ENCODE data around the gene SIRT5.
A peak's percentile ranks its signal among the peaks of the same experiment; 100 is the strongest.

SIRT5 gene

GRCh38 chr6:13591205-13591921 is 17.0 kb downstream of the SIRT5 start:
- no peak for DNase-seq

DNA sequence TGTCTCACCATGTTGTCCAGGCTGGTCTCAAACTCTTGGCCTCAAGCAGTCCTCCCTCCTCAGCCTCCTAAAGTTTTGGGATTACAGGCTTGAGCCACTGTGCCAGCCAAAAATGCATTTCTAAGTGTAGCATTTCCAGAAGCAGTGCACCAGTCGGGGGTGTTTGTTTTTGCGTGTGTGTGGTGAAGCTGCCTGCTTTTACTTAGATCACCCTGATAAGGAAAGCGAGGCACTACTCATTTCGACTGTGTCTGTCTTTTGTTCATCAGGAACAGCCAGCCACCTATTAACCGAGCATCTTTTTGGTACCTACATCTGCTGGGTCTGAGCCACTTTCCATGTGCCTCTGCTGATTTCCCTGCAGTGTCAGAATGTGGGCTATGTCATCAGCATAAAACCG is 18.7 kb downstream of the SIRT5 start:
- no peak for DNase-seq

GRCh38 chr6:13593720-13594119 is 19.3 kb downstream of the SIRT5 start:
- DNase-seq = no peak

- no peak for DNase-seq
These were observed 22.7 kb downstream of the SIRT5 start for GRCh38 chr6:13597073-13597472.

- no peak for DNase-seq
These were observed 25.6 kb downstream of the SIRT5 start for GRCh38 chr6:13600036-13600435.

DNA sequence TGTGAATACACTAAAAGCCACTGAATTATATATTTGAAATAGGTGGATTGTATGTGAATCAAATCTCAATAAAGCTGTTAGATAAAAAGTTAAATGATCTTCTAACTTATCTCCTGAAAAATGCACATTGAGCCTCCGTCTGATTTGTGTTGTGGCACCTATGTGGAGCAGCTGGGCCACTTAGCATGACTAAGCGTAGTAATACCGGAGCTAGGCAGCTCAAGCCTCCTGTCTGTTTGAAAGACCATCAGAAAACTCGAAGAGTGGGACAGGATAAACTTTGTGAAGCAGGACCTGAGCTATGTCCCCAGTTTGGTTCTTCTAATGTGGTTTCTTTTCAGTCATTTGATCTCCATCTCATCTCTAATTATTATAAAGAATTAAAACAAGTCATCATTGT is 29.7 kb downstream of the SIRT5 start:
- DNase-seq = no peak

- DNase-seq = no peak
These were observed 30.4 kb downstream of the SIRT5 start for GRCh38 chr6:13604546-13605416.

DNA sequence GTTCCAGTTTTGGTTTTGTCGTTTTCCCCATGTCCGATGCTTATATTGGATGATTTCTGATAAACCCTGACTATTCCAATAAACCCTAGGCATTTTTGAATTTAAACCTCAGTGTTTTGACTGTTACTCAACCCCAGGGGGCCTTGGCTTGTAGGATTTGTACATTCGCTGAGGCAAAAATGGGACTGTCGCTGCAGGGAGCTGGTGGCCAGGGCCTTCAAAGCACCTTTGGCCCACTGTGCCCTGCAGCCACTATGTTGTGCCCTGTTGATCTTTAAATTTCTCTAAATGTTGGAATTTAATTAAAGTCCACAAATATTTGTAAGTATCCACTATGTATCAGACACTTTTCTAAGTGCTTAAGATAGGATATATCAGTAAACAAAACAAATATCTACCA is 31.2 kb downstream of the SIRT5 start:
- DNase-seq = no peak

DNA sequence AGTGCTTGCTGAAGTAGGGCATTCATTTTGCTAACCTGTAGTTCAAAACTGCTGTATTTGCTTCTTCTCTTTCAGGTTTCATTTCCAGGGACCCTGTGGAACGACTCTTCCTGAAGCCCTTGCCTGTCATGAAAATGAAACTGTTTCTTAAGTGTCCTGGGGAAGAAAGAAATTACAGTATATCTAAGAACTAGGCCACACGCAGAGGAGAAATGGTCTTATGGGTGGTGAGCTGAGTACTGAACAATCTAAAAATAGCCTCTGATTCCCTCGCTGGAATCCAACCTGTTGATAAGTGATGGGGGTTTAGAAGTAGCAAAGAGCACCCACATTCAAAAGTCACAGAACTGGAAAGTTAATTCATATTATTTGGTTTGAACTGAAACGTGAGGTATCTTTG is 37.3 kb downstream of the SIRT5 start:
- no peak for DNase-seq

DNA sequence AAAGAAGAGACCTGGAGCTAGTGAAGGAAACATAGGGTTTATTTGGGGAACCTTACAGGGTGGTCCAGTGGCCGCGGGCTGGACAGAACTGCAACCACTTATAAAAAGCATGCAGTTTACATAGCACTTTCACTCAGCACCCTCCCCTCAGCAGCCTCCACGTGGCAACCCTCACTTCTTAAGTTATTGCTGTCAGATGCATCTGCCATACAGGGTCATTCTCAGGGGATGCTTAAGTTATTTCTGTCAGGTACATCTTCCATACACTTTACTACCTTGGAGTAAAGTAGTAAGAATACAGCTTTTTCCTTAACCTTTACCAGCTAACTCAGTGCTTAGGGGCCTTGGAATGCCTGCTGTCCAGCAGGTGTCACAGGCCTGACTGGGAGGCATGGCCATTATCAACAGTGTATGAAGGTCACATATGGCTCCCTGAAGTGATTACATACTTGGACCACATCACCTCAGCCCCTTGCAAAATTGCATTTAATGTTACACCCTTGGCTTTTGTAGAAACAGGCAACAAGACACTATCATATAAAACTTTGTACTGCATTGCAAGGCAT is 38.7 kb downstream of the SIRT5 start:
- no peak for DNase-seq

DNA sequence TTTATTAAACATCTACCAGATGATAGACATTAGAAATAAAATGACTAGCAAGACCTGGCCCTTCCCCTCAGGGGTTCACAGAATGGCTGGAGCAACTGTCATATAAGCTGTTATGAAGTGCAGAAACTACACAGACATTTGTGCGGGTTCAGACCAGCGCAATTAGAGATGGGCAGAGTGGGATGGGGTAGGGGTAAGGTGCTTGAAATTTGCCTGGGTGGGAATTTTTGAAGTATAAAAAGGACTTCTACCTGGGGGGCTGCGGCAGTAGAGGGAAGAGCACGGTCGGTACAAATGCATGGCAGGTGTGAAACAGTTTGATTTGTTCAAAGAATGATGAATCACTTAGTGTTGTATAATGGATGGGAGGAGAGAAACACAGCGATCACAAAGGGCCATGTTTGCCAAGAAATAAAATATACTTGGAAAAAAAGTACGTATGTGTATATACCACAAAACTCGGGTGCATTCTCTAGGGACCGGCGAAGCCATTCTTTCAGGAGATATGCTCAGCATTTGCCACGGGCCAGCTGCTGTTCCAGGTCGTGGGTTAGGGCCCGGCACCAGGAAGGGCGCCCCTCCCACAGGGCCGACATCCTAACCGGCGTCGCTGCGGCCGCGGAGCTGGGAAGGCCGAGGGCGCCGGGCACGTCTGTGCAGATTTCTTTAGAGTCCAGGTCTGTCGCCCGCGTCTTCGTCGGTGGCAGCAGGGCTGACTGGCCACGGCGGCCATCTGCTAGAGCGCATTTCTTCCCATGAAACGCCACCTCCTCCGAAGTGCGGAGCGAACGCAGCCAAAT is 39.9 kb downstream of the SIRT5 start:
- DNase-seq = peak; percentile 43

DNA sequence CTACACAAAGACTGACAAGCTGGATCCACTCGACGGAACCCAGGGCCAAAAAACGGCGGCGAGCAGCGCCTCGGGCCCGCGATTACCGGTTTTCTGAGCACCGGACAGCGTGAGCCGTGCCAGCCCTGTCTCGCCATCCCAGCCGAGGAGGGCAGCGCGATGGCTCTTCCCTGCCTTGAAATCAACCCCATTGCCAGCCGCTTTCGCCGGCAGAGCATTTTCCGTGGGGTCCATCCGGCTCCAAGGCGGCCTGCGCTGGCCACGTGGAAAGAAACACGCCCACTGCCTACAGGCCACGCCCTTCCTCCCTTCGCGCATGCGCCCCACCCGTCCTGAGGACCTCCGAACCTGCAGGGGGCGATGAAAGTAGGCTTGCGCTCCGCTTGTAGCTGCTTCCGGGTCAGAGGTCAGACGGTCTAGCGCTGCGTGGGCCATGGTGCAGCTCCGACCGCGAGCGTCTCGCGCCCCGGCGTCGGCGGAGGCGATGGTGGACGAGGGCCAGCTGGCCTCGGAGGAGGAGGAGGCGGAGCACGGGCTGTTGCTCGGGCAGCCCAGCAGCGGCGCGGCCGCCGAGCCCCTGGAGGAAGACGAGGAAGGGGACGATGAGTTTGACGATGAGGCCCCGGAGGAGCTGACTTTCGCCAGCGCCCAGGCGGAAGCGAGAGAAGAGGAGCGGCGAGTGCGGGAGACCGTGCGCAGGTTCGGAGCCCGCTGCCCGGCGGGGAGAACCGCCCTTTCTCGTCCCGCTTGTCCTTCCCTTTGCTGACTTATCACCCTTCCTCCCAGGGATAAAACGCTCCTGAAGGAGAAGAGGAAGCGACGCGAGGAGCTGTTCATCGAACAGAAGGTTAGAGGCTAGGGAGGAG is 40.8 kb downstream of the SIRT5 start, which contains the start of gene NOL7:
Gene NOL7, plus strand, starts transcription at position 410 of the 866 bp plus-strand sequence. Its CDS starts 24 bp downstream, at position 434.
- DNase-seq = peak; percentile 96

DNA sequence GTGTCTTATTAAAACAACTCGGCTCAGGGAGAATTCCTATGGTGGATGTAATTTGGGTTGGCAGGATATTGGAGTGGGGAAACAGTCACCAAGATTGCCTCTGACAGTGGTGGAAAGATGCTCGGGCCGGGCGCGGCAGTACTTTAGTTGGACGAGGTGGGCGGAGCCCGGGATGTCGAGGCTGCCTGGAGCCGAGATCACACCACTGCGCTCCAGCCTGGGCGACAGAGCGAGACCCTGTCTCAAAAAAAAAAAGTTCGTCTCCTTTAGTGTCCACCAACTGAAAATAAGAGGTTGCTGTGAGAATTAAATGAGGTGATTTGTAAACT is 41.4 kb downstream of the SIRT5 start:
- peak; percentile 0 for DNase-seq

DNA sequence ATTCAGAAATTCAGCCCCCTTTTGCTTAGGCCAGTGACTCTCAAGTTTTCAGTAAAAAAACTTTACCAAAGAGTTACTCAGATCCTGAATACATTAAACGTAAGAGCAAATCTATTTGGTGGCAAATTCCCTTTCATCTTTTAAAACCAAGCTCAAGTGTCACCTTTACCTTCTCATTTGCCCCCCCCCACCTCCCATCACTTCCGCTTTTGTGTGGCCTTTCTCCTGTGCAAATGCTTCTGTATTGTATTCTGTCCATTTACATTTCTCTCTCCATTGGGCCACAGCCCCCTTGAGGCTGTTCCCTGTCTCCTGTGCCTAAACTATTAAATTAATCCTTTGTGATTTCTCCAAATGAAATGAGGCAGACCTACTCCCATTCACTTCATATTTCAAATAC is 42.7 kb downstream of the SIRT5 start:
- no peak for DNase-seq

DNA sequence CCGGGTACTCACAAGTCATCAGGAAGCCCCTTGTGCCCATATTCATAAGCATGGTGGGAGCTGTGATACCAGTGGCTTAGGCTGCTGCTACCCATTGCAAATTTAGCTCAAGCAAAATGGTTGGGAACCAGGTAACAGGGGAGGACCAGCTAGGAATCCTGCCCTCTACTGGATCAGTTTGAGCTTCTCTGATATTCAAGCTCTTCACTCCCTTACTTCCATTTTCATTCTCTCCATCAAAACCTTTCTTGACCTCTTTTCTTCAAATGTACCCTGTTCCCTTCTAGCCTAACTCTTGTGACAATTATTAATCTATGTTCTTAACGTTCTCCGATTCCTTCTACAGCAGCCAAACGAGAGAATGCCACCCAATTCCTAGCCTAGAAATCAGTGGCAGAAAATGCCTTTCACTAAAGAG is 50.5 kb downstream of the SIRT5 start:
- peak; percentile 11 for DNase-seq

DNA sequence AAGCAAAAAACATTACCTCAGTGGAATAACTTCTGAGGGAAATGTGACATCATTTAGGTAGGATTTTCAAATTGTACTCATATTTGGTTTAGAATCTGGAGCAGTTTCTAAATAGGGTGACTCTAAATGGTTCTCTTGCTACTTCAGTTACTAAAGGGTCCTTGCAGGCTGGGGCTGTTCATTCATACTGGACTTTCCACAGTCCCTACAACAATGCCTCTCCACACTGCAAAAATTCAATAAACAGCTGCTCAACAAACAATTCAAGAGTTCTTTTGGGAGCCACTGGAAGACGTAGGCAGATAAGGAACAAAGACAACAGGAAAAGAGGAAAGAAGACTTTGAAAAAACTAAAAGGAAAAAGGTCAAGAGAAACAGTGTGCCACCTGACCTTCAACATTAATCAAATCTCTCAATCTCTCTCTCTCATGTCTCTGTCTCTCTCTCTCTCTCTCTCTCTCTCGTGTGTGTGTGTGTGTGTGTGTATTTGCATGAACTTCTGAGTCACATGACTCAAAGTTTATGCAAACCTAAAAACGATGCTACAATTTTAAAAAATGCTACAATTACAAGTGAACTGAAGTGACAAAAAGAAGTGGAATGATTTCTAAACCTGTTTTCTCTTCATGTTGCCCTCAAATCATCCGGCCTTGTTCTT is 55.2 kb downstream of the SIRT5 start:
- DNase-seq = no peak

DNA sequence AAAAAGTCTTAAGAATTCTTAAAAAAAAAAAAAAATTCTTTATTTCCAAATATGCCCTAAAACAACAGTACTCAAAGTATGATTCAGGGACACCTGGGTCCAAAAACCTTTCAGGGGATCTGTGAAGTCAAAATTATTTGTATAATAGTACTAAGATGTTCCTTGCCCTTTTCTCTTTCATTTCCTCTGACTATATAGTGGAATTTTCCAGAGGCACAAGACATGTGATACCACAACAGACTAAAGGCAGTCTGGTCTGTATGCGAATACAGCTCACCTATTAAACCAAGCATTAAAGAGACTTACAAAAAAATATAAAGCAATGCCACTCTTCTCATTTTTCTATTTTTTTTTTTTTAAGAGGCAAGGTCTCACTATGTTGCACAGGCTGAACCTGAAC is 56.1 kb downstream of the SIRT5 start:
- DNase-seq = no peak

DNA sequence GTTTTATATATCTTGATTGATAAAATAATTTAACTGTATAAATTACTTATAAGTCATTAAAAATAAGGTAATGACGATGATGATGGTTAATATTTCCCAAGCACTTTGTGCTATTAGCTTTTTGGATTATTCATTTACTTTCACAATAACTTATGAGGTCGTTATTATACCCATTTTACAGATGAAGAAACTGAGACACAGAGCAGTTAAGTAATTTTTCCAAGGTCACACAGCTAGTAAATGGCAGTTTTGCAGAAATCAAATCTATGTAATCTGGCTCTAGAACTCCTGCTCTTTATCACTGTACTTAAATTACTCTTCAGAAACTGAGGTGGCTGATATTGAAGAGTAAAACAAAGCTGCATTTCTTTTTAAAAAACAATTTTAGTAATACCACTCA is 58.9 kb downstream of the SIRT5 start:
- DNase-seq = no peak

- DNase-seq = no peak
These were observed 61.7 kb downstream of the SIRT5 start for GRCh38 chr6:13635948-13636658.

DNA sequence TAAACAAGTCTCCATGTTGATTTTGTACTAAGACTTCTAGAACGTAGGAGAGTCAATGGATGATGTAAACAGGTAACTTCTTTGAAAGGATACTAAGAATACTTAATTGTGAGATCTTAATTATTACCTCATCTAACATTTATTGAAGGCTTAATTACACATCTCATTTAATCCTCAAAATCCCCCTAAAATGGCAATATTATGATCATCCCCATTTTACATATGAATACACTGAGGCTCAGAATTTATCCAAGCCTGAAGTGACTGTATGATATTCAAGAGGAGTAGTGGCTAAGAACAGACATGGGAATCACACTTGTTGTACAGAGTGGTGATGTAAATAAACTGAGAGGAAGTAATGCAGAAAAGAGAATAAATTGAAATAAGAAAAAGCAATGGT is 63.6 kb downstream of the SIRT5 start:
- DNase-seq = no peak

DNA sequence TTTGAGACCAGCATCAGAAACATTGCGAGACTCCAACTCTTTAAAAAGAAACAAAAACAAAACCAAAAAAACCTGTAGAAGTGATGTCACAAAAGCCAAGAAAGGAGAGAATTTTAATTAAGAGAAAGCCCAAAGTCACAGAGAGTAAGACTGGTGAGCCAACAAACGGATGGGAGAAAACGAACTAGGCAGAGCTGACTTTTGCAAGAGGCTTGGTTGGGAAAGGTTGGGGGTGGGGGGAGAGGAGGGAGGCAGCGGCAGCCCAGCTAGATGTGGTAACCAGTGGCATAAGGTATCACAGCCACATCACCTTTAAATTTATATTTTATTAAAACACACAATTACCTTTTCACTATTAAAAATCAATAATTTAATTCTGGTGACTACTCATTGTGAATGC is 64.2 kb downstream of the SIRT5 start:
- no peak for DNase-seq

Measured in NCI-H2171 (cell line).